Body of pancreas (tissue), 4 donors: ENCODE data around the gene NFIA.

ENCODE experiments used
- CTCF ChIP-seq, 7 experiments: fragments of 450-650 bp in 4 of 7; fragments of 200-600 bp in 3 of 7; sonication (generic) in 3 of 7; IDR thresholded peaks; one replicate each; pipeline ENCODE4 v1.5.1; 2016 to 2019; ENCODE audit warnings: antibody characterized with exemption in 7 of 7
- POLR2A ChIP-seq, 3 donors: fragments of 450-650 bp; IDR thresholded peaks; one replicate each; pipeline ENCODE4 v1.6.1; 2016; ENCODE audit warnings: antibody characterized with exemption in 3 of 3, mild to moderate bottlenecking in 2 of 3

- TF ChIP-seq CTCF (IDR thresholded peaks at IDR 0.05) (no peak), POLR2A (IDR thresholded peaks at IDR 0.05) (no peak)
These were observed 200.0 kb downstream of the NFIA start for GRCh38 chr1:61282387-61282786.
